Cardiac fibroblast (primary cell): Measurements from ENCODE around the gene ESYT1.
A peak's percentile ranks its signal among the peaks of the same experiment; 100 is the strongest.

ENCODE experiments used
- DNase-seq, 2 donors: peaks; one replicate each; pipeline versions ENCODE4 v3.0.0 to v3.0.0-alpha.2; 2010; ENCODE audit warnings: low read depth in 2 of 2
- H3K4me3 ChIP-seq, 2 donors: replicated peaks in 1 of 2; 1 replicate in 1 of 2; 2 replicates in 1 of 2; pipeline ENCODE4 v1.5.1; 2011; ENCODE audit warnings: low read depth in 2 of 2, low read length in 2 of 2, mild to moderate bottlenecking in 2 of 2, moderate library complexity in 1 of 2
- TF ChIP-seq, protein P1 (sequence below): IDR thresholded peaks from one replicate; pipeline ENCODE4 v1.5.1; 2011; ENCODE audit warnings: low read depth, mild to moderate bottlenecking, low read length, inconsistent platforms

ESYT1 gene

GRCh38 chr12:56128670-56129205, 671 bp downstream of the ESYT1 start:
- DNase-seq: peak; percentile 20 to 37
- peak overlapping the region; percentile 88 to 98 for H3K4me3 ChIP-seq
- TF ChIP-seq, protein P1, sequence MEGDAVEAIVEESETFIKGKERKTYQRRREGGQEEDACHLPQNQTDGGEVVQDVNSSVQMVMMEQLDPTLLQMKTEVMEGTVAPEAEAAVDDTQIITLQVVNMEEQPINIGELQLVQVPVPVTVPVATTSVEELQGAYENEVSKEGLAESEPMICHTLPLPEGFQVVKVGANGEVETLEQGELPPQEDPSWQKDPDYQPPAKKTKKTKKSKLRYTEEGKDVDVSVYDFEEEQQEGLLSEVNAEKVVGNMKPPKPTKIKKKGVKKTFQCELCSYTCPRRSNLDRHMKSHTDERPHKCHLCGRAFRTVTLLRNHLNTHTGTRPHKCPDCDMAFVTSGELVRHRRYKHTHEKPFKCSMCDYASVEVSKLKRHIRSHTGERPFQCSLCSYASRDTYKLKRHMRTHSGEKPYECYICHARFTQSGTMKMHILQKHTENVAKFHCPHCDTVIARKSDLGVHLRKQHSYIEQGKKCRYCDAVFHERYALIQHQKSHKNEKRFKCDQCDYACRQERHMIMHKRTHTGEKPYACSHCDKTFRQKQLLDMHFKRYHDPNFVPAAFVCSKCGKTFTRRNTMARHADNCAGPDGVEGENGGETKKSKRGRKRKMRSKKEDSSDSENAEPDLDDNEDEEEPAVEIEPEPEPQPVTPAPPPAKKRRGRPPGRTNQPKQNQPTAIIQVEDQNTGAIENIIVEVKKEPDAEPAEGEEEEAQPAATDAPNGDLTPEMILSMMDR: no peak

GRCh38 chr12:56129206-56129941, 1.3 kb downstream of the ESYT1 start:
- TF ChIP-seq, protein P1: no peak
- peak overlapping the region; percentile 88 to 98 for H3K4me3 ChIP-seq
- DNase-seq: peak; percentile 38 to 62

DNA sequence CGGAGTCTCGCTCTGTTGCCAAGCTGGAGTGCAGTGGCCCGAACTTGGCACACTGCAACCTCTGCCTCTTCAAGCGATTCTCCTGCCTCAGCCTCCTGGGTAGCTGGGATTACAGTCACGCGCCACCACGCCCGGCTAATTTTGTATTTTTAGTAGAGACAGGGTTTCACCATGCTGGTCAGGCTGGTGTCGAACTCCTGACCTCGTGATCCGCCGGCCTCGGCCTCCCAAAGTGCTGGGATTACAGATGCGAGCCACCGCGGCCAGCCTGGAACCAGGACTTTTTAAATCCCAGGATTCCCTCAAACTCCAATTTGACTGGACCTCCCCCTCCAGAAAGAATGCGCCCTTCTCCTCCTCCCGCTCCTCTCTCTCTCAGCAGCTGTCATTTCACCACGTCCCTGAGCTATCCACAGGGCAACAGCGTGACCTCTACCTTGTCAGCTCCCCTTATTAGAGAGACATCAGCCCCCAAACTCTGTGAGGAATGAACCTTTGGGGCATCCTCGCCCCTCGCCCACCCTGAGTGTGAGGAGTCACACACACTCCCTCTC, 2.0 kb downstream of the ESYT1 start:
- peak overlapping the region in 1 of 2 donors; percentile 88 for H3K4me3 ChIP-seq
- TF ChIP-seq, protein P1: no peak
- DNase-seq: no peak

DNA sequence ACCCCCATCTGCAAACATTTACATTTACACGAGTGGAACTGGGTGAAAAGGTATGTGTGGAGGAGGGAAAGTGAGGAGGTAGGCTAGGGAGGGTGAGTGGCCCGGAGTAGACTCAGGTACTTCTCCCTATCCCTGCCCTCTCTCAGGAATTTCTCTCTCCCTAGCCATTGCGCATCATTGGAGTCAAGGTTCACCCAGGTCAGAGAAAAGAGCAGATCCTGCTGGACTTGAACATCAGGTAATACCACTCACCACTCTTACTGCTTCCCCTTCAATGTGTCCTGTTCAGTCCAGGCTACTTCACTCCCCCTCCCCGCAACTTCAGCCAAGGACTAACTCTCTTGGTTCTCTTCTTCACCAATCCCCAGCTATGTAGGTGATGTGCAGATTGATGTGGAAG, 2.8 kb downstream of the ESYT1 start:
- TF ChIP-seq, protein P1: no peak
- no peak for DNase-seq
- H3K4me3 ChIP-seq: no peak overlapping the region

DNA sequence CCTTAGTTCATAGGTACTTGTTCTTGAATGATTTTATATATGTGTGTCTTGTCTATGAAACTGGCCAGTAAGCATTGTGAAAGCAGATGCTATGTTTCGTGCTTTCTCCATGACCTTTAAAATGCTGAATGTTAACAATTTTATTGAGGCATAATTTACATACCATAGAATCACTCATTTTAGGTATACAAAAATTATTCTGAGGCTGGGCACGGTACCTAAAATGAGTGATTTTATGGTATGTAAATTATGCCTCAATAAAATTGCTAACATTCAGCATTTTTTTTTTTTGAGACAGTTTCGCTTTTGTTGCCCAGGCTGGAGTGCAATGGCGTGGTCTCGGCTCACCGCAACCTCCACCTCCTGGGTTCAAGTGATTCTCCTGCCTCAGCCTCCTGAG, 6.8 kb downstream of the ESYT1 start:
- TF ChIP-seq, protein P1: no peak

GRCh38 chr12:56137853-56138571, 9.9 kb downstream of the ESYT1 start:
- DNase-seq: no peak
- TF ChIP-seq, protein P1: no peak
- no peak overlapping the region for H3K4me3 ChIP-seq

More for the DNA sequence above, 6.8 kb downstream of the ESYT1 start:
- DNase-seq: no peak
- no peak overlapping the region for H3K4me3 ChIP-seq
